PC-3 (cell line): ENCODE measurements around the gene EPHA1.

Source experiments
- EZH2 ChIP-seq: fragments of 300-600 bp; sonication (generic); IDR thresholded peaks from one replicate; pipeline ENCODE4 v1.6.1; 2017; ENCODE audit warnings: antibody characterized with exemption, mild to moderate bottlenecking, low read length; ENCODE audit not compliant: unreplicated experiment
- EZH2phosphoT487 ChIP-seq: fragments of 300-600 bp; sonication (generic); IDR thresholded peaks from 2 replicates; pipeline ENCODE4 v1.6.1; 2018; ENCODE audit warnings: mild to moderate bottlenecking, antibody characterized with exemption, low read length, borderline replicate concordance
- TF ChIP-seq, protein P1 (sequence below): fragments of 300-600 bp; sonication (generic); conservative IDR thresholded peaks from 2 replicates; pipeline ENCODE4 v1.5.1; 2017; ENCODE audit warnings: antibody characterized with exemption, low read depth, mild to moderate bottlenecking, low read length

DNA sequence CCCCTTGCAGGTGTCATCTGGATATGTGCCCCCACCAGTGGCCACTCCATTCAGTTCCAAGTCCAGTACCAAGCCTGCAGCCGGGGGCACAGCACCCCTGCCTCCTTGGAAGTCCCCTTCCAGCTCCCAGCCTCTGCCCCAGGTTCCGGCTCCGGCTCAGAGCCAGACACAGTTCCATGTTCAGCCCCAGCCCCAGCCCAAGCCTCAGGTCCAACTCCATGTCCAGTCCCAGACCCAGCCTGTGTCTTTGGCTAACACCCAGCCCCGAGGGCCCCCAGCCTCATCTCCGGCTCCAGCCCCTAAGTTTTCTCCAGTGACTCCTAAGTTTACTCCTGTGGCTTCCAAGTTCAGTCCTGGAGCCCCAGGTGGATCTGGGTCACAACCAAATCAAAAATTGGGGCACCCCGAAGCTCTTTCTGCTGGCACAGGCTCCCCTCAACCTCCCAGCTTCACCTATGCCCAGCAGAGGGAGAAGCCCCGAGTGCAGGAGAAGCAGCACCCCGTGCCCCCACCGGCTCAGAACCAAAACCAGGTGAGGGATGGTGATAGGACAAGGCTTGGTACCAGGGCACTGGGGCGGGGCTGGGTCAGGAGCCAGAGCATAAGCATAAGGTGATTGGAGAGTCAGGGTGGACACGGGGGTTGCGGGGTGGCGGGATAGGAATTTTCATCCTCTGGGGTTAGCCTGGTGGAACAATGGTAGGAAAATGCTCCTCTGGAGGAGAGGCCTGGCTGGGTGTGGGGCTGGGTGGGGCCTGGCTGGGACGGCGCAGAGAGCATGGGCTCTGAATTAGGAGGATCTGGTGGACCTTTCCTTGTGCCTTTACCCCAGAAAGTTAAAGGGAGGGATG, 25.6 kb downstream of the EPHA1 start:
- TF ChIP-seq, protein P1, sequence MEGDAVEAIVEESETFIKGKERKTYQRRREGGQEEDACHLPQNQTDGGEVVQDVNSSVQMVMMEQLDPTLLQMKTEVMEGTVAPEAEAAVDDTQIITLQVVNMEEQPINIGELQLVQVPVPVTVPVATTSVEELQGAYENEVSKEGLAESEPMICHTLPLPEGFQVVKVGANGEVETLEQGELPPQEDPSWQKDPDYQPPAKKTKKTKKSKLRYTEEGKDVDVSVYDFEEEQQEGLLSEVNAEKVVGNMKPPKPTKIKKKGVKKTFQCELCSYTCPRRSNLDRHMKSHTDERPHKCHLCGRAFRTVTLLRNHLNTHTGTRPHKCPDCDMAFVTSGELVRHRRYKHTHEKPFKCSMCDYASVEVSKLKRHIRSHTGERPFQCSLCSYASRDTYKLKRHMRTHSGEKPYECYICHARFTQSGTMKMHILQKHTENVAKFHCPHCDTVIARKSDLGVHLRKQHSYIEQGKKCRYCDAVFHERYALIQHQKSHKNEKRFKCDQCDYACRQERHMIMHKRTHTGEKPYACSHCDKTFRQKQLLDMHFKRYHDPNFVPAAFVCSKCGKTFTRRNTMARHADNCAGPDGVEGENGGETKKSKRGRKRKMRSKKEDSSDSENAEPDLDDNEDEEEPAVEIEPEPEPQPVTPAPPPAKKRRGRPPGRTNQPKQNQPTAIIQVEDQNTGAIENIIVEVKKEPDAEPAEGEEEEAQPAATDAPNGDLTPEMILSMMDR: no peak
- TF ChIP-seq EZH2 (no peak), EZH2phosphoT487 (no peak)
